ENCODE results near the gene ACSS1.

- no peak for TF ChIP-seq POLR2A (IDR thresholded peaks at IDR 0.05; ENCODE audit: low read length)
- TF ChIP-seq GATA1 (IDR thresholded peaks at IDR 0.05; ENCODE audit: low read depth, low read length): no peak
Observed at GRCh38 chr20:24998631-24999445, 59.1 kb downstream of the ACSS1 start.

Data from erythroblast (primary cell).